ENCODE data around the gene SWI5. TPM values are rescaled to one million over a fixed set of nuclear protein-coding genes. Genes with fewer than 3 reads are reported as not detected.
A peak's percentile ranks its signal among the peaks of the same experiment; 100 is the strongest.

Gene SWI5
- total and polyA plus RNA-seq, 3 donors from 2014 or later: 69.3 to 164 (median 131) TPM

DNA sequence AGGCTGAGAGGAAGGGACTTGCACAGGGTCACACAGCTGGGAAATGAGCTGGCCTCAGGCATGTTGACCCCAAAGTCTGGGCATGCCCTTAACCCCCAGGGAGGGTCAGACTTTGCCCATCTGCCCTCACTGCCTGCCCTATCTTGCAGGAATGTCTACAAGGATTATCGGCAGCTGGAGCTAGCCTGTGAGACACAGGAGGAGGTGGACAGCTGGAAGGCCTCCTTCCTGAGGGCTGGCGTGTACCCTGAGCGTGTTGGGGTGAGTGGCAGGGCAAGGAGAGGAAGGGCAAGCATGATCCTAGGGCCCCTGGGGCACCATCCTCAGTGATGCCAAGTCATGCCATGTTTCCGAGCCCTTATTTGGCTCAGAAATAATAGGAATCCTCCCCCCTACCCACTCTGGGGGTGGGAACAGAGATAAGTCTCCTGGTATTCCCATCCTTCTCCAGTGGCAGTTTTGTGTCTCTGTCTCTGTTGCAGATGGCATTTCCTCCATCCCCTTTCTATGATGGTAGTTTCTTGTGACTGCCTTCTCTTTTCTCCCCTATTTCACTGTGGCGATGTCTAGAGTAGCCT lies 28.8 kb upstream of the SWI5 start:
- Histone ChIP-seq H3K4me3 (no peak overlapping the region), H3K36me3 (ENCODE audit: low read depth, missing control alignments) (no peaks in the 10 kb centered on the region), H3K27ac (no peak overlapping the region), H3K27me3 (no peaks in the 10 kb centered on the region), H3K9me3 (no peaks in the 10 kb centered on the region), H3K4me1 (peaks cover 15% of the 10 kb centered on the region)
- DNase-seq: no peak
- WGBS, 2 donors: 89 to 98% methylated on average over 3 to 5 of the region's 5 CpGs
- intact Hi-C loops (cut with DNase I; ENCODE audit: low total_unique reads): no loop called here
- TF ChIP-seq CTCF (IDR thresholded peaks at IDR 0.05): no peak
- no peak for TF ChIP-seq POLR2A (IDR thresholded peaks at IDR 0.05)

- H3K27ac ChIP-seq: no peak overlapping the region
Observed at GRCh38 chr9:128249558-128249907, 26.5 kb upstream of the SWI5 start.

DNA sequence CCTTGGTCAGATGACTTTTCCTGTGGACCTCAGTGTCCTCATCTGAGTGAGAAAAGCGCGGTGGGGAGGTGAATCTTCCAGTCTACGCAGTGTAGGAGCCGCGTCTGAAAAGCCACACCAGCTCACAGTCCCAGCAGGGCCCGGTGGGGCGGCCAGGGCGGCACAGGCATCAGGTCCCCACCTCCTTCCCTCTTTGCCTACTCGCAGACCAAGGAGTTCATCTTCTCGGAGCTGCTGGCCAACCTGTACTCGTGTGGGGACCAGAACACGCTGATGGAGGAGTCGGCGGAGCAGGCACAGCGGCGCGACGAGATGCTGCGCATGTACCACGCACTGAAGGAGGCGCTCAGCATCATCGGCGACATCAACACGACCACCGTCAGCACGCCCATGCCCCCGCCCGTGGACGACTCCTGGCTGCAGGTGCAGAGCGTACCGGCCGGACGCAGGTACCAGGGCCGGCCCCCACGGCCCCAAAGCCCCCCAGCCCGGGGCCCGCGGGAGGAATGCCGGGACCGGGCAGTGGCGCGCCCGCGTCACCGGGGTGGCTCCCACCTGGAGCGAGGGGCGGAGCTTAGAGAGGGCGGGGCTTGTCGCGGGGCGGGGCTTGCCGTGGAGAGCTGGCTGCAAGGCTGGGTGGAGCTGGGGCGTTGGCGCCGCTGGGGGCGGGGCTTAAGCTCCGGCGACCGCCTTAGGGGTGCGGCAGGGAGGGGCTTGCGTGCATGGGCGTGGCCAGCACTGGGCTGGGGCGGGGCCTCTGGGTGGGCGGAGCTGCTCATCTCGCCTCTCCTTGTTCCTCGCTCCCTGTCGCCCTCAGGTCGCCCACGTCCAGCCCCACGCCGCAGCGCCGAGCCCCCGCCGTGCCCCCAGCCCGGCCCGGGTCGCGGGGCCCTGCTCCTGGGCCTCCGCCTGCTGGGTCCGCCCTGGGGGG lies 25.9 kb upstream of the SWI5 start:
- peak overlapping the region; percentile 49 to 60 for H3K4me3 ChIP-seq
- no peak overlapping the region for H3K27ac ChIP-seq
- intact Hi-C loops (cut with DNase I; ENCODE audit: low total_unique reads): no loop called here
- TF ChIP-seq POLR2A (IDR thresholded peaks at IDR 0.05) (no peak), CTCF (IDR thresholded peaks at IDR 0.05) (no peak)
- no peaks in the 10 kb centered on the region for H3K27me3 ChIP-seq
- peaks cover 6% of the 10 kb centered on the region for H3K4me1 ChIP-seq
- peak; percentile 91 for DNase-seq
- WGBS, 2 donors: 33 to 38% methylated on average over 16 to 46 of the region's 81 CpGs
- H3K9me3 ChIP-seq: no peaks in the 10 kb centered on the region
- H3K36me3 ChIP-seq (ENCODE audit: low read depth, missing control alignments): no peaks in the 10 kb centered on the region

More at GRCh38 chr9:128249558-128249907, 26.5 kb upstream of the SWI5 start:
- H3K9me3 ChIP-seq: no peaks in the 10 kb centered on the region
- H3K36me3 ChIP-seq (ENCODE audit: low read depth, missing control alignments): no peaks in the 10 kb centered on the region
- no peak overlapping the region for H3K4me3 ChIP-seq
- TF ChIP-seq POLR2A (IDR thresholded peaks at IDR 0.05): no peak
- TF ChIP-seq CTCF (IDR thresholded peaks at IDR 0.05): no peak
- intact Hi-C loops (cut with DNase I; ENCODE audit: low total_unique reads): no loop called here
- H3K27me3 ChIP-seq: no peaks in the 10 kb centered on the region
- DNase-seq: no peak
- H3K4me1 ChIP-seq: peaks cover 13% of the 10 kb centered on the region
- WGBS, 2 donors: 71 to 84% methylated on average over 8 of the region's 8 CpGs

DNA sequence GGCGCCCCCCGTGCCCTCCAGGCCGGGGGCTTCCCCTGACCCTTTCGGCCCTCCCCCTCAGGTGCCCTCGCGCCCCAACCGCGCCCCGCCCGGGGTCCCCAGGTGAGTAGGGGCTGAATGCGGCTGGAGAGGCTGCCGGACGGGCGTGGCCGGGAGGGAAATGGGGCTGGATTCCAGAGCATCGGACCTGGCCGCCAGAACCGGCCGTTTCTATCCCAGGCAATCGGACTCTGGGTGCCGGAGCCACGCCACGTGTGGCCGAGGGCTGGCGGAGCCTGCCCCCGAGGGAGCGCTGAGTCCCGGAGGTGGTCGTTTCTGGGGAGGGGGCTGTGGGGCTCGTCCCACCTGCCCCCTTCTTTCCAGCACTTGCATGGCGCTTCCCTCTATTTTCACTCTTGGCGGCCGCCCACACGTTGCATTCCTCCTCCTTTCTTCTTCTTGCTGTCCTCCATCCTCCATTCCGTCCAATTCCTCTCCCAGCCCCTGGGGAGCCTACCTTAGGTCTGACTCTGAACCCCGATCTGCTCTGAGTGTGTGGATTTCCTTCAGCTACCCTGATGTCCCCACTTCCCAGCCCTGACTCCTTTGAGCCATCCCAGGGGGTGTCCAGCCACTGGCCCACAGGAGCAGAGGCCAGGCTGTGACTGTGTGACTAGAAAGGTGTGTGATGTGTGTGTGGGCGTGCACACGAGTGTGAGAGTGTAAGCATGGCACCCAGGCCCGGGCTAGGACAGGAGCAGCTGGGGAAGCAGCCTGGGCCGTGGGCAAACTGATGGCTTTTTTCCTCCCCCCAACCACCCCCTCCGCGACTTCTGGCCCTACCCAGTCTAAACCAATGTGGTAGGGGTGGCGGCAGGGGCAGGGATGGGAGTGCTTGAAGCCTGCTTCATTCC lies 25.0 kb upstream of the SWI5 start:
- no peaks in the 10 kb centered on the region for H3K4me1 ChIP-seq
- intact Hi-C loops (cut with DNase I; ENCODE audit: low total_unique reads): no loop called here
- no peaks in the 10 kb centered on the region for H3K9me3 ChIP-seq
- H3K27me3 ChIP-seq: no peaks in the 10 kb centered on the region
- TF ChIP-seq CTCF (IDR thresholded peaks at IDR 0.05) (no peak), POLR2A (IDR thresholded peaks at IDR 0.05) (no peak)
- 36 to 46% methylated on average over 24 to 43 of the region's 43 CpGs for WGBS, 2 donors
- H3K36me3 ChIP-seq (ENCODE audit: low read depth, missing control alignments): no peaks in the 10 kb centered on the region
- no peak for DNase-seq
- peak overlapping the region; percentile 49 to 60 for H3K4me3 ChIP-seq
- no peak overlapping the region for H3K27ac ChIP-seq
